ENCODE results near the gene CD59.
A peak's percentile ranks its signal among the peaks of the same experiment; 100 is the strongest.

Gene CD59
- long read RNA-seq, full-length matches to known transcripts: 62 of 72 reads
- long read RNA-seq, partial matches to known transcripts: 1 of 72 reads
- long read RNA-seq, other reads (novel, unspliced or antisense): 9 of 72 reads

DNA sequence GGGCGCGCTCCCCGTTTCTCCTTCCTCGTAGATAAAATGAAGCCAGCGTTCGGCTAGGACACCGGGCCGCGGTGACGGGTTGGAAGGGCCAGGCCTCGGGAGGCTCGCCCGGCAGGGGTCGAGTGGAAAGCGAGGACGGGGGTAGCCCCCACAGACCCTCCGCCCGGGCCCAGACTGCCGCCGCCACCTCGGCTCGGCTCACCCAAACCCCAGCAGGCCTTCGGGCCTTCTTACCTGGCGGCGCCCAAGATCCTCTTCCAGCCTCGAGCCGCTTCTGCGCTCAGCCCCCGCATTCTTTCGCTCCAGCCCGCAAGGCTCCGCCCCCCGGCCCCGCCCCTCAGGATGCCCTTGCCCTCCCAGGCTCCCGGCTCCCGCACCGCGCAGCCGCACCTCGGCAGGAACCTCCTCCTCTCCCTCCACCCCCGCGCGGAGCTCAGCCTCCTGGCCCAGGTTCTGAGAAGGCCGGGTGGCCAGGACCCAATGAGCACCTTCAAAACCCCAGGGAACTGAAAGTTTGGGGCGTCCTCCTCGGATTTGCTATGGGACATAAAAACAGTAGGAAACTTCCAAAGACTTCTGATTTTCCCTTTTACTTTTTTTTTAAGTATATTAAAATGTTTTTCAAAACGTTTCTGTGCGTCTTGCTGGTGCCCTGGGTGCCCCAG, at the start of gene CD59:
TSS of gene CD59 (minus strand) at position 276 of the 665 bp plus-strand sequence. CDS start 13,978 bp downstream, outside the sequence.
- Histone ChIP-seq H3K27me3 (ENCODE audit: insufficient read depth, poor library complexity, severe bottlenecking) (no peaks in the 10 kb centered on the region), H3K27ac (replicated peaks) (peak within 1 kb of the TSS; percentile 68)

DNA sequence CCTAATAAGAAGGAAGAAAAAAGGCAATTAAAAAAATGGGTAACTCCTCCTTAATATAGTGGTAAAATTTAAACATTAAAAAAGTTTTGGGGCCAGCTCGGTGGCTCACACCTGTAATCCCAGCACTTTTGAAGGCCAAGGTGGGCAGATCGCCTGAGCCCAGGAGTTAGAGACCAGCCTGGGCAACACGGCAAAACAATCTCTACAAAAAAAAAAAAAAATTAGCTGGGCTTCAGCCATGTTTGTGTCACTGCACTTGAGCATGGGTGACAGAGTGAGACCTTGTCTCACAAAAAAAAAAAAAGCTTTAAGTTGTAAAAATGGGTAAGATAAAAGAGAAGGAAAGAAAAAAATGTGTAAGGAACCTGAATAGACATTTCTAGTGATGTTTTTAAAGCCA, 49.4 kb upstream of the CD59 start:
- H3K27ac ChIP-seq (replicated peaks): no peak overlapping the region
- TF ChIP-seq POLR2AphosphoS5 (IDR thresholded peaks at IDR 0.05; ENCODE audit: low read depth): no peak
- TF ChIP-seq GABPA (IDR thresholded peaks at IDR 0.05; ENCODE audit: low read depth): no peak
- TF ChIP-seq REST (IDR thresholded peaks at IDR 0.05; ENCODE audit: insufficient replicate concordance, low read depth): no peak
- TF ChIP-seq, protein P1, sequence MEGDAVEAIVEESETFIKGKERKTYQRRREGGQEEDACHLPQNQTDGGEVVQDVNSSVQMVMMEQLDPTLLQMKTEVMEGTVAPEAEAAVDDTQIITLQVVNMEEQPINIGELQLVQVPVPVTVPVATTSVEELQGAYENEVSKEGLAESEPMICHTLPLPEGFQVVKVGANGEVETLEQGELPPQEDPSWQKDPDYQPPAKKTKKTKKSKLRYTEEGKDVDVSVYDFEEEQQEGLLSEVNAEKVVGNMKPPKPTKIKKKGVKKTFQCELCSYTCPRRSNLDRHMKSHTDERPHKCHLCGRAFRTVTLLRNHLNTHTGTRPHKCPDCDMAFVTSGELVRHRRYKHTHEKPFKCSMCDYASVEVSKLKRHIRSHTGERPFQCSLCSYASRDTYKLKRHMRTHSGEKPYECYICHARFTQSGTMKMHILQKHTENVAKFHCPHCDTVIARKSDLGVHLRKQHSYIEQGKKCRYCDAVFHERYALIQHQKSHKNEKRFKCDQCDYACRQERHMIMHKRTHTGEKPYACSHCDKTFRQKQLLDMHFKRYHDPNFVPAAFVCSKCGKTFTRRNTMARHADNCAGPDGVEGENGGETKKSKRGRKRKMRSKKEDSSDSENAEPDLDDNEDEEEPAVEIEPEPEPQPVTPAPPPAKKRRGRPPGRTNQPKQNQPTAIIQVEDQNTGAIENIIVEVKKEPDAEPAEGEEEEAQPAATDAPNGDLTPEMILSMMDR (IDR thresholded peaks at IDR 0.05; ENCODE audit: insufficient read depth, low read length): no peak
- no peak for TF ChIP-seq SPI1 (IDR thresholded peaks at IDR 0.05; ENCODE audit: borderline replicate concordance, low read depth)
- peaks cover 4% of the 10 kb centered on the region for H3K27me3 ChIP-seq (ENCODE audit: insufficient read depth, poor library complexity, severe bottlenecking)
- DNase-seq (ENCODE audit: low read depth in 1 of 2, low spot score in 1 of 2): no peak
- H3K4me3 ChIP-seq (replicated peaks; ENCODE audit: insufficient read depth, low read length): no peak overlapping the region

More for the DNA sequence above, at the start of gene CD59:
- TF ChIP-seq POLR2AphosphoS5 (IDR thresholded peaks at IDR 0.05; ENCODE audit: low read depth) (peak; percentile 71), REST (IDR thresholded peaks at IDR 0.05; ENCODE audit: insufficient replicate concordance, low read depth) (no peak)
- DNase-seq (ENCODE audit: low read depth in 1 of 2, low spot score in 1 of 2): peak; percentile 72 to 93
- H3K4me3 ChIP-seq (replicated peaks; ENCODE audit: insufficient read depth, low read length): peak within 1 kb of the TSS; percentile 69

DNA sequence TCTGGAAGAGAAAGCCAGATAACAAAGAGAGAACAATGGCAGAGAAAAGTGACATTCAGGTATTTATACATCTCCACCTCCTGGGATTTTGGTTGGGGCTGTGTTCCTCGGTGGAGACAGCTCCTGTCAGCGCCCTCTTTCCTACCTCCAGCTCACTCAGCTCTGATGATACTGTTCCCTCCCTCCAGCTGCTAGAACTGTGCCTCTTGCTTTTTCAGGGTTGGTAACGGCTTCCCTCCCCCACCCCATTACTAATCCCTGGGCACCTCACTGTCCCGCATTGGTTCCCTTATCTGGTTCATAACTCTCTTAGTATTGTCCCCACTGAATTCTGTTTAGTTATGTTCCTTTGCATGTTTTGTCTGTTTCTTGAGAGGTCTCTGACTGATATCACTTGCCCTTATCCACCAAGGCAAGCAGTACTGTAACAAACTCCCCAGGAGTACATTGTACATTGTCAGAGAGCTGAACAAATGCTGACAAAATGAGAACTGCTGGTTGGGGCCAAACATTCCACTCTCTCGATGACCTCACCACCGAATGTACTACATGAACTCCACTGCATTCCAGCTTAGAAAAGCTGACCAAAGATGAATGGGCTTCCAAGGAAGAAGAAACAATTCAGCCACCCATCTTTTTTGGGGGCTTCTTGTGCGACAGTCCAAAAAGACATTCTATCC, 43.8 kb upstream of the CD59 start:
- no peak for DNase-seq (ENCODE audit: low read depth in 1 of 2, low spot score in 1 of 2)
- TF ChIP-seq REST (IDR thresholded peaks at IDR 0.05; ENCODE audit: insufficient replicate concordance, low read depth): no peak
- TF ChIP-seq SPI1 (IDR thresholded peaks at IDR 0.05; ENCODE audit: borderline replicate concordance, low read depth): no peak
- TF ChIP-seq GABPA (IDR thresholded peaks at IDR 0.05; ENCODE audit: low read depth): no peak
- TF ChIP-seq, protein P1 (IDR thresholded peaks at IDR 0.05; ENCODE audit: insufficient read depth, low read length): no peak
- no peak for TF ChIP-seq POLR2AphosphoS5 (IDR thresholded peaks at IDR 0.05; ENCODE audit: low read depth)
- peaks cover 19% of the 10 kb centered on the region for H3K27me3 ChIP-seq (ENCODE audit: insufficient read depth, poor library complexity, severe bottlenecking)
- H3K27ac ChIP-seq (replicated peaks): no peak overlapping the region
- no peak overlapping the region for H3K4me3 ChIP-seq (replicated peaks; ENCODE audit: insufficient read depth, low read length)
